ENCODE data around the gene SIN3B.

DNA sequence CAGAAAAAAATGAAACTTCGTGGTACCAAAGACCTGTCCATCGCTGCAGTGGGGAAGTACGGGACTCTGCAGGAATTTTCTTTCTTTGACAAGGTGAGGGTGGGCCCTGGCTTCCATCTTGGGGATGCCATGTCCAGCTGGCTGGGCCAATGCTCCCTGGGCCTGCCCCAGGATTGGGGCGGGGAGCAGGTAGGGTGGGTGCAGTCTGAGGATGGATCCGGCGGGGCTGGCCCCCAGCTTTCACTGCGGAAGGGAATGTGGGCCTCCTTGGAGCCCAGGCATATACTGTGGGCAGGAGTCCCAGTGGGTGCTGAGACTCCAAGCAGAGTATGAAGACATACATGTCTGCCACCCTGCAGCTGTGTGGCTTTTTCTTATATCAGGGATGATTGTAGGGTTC is 23.9 kb downstream of the SIN3B start:
- TF ChIP-seq CTCF (IDR thresholded peaks at IDR 0.05; ENCODE audit: low read depth, low read length, poor library complexity, severe bottlenecking) (no peak), EZH2phosphoT487 (IDR thresholded peaks at IDR 0.05; ENCODE audit: borderline replicate concordance, low read length) (no peak)
